ENCODE data around the gene P2RX1.

The P2RX1 gene

DNA sequence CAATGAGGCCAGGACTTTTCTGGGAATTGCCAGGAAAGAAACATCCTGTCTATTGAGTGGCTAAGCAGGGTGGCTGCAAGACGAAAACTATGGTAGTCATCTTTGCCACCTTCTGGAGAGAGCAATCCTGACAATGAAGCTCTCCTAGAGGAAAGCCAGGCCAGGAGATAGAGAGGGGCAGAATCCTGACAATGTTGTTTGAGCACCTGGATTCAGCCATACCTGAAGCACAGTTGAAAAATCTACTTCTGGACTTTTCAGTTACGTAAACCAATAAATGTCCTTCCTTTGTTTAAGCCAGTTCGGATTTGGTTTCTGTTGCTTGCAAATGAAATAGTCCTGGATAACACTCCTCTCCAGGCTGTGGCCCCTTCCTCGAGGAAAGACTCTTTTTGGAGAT, 9.4 kb downstream of the P2RX1 start:
- DNase-seq (ENCODE audit: extremely low read depth, low read depth) = no peak
- no peak overlapping the region for H3K4me3 ChIP-seq (replicated peaks; ENCODE audit: low read depth, low read length)
- TF ChIP-seq, protein P1, sequence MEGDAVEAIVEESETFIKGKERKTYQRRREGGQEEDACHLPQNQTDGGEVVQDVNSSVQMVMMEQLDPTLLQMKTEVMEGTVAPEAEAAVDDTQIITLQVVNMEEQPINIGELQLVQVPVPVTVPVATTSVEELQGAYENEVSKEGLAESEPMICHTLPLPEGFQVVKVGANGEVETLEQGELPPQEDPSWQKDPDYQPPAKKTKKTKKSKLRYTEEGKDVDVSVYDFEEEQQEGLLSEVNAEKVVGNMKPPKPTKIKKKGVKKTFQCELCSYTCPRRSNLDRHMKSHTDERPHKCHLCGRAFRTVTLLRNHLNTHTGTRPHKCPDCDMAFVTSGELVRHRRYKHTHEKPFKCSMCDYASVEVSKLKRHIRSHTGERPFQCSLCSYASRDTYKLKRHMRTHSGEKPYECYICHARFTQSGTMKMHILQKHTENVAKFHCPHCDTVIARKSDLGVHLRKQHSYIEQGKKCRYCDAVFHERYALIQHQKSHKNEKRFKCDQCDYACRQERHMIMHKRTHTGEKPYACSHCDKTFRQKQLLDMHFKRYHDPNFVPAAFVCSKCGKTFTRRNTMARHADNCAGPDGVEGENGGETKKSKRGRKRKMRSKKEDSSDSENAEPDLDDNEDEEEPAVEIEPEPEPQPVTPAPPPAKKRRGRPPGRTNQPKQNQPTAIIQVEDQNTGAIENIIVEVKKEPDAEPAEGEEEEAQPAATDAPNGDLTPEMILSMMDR (IDR thresholded peaks at IDR 0.05; ENCODE audit: low read depth, low read length, missing control alignments) = no peak

DNA sequence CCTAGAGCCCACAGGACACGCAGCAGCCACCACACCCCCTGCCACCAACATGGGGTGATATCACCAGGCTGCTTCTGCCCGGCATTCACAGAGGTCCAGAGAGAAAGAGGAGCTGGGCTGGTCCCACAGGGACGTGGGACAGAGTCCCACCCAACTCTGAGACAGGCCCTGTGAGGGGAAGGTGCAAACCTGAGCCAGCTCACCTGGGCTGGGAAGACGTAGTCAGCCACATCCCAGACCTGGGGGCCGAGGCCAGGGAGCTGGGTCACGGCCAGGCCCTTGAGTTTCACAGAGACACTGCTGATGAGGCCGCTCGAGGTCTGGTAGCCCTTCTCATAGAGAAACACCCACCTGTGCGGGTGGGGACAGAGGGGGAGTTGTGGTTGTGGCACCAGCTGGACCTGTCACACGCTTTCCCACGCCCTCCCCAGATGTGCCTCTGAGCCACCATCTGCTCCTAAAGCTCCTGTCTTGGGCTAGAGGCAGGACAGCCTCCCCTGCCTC, 11.2 kb downstream of the P2RX1 start:
- H3K4me3 ChIP-seq (replicated peaks; ENCODE audit: low read depth, low read length) = no peak overlapping the region
- DNase-seq (ENCODE audit: extremely low read depth, low read depth) = no peak
- TF ChIP-seq, protein P1 (IDR thresholded peaks at IDR 0.05; ENCODE audit: low read depth, low read length, missing control alignments) = no peak

DNA sequence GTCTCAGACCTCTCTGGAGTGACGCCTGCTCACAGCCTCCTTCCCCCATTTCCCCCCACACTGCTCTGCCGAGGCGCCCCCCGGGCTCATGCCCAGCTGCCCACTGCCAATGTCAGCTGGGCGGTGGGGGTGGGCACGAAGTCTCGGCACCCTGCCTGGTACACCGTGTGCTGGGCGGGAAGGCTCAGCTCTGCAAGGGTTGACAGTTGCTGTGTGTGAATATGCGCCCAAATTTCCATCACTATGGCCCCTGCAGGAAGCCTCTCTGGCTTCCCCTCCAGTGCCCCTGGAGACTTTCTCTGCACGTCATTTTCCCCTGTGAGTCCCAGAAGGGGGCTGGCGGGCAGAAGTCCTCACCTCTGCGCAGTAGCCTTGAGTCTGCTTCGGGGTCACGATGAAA, 11.8 kb downstream of the P2RX1 start:
- no peak for DNase-seq (ENCODE audit: extremely low read depth, low read depth)
- TF ChIP-seq, protein P1 (IDR thresholded peaks at IDR 0.05; ENCODE audit: low read depth, low read length, missing control alignments) = no peak
- no peak overlapping the region for H3K4me3 ChIP-seq (replicated peaks; ENCODE audit: low read depth, low read length)

DNA sequence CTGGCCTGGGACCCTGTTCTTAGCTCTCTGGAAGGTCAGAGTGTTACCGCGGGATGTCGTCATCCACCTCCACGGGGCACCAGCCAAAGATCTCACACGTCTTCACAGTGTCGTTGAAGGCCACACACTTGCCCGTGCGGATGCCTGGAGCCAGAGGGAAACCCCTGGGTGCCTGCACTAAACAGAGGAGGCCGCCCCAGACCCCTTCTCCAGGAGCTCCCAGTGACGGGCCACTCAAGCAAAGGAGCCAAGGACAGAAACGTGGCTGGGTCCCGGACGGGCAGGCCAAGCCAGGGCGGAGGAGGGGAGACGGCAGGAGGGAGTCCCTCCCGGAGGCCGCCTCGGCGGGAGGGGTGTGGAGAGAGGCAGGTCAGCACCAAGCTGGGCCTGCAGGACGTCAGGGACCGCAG, 12.4 kb downstream of the P2RX1 start:
- TF ChIP-seq, protein P1 (IDR thresholded peaks at IDR 0.05; ENCODE audit: low read depth, low read length, missing control alignments) = no peak
- H3K4me3 ChIP-seq (replicated peaks; ENCODE audit: low read depth, low read length) = no peak overlapping the region
- DNase-seq (ENCODE audit: extremely low read depth, low read depth) = no peak

DNA sequence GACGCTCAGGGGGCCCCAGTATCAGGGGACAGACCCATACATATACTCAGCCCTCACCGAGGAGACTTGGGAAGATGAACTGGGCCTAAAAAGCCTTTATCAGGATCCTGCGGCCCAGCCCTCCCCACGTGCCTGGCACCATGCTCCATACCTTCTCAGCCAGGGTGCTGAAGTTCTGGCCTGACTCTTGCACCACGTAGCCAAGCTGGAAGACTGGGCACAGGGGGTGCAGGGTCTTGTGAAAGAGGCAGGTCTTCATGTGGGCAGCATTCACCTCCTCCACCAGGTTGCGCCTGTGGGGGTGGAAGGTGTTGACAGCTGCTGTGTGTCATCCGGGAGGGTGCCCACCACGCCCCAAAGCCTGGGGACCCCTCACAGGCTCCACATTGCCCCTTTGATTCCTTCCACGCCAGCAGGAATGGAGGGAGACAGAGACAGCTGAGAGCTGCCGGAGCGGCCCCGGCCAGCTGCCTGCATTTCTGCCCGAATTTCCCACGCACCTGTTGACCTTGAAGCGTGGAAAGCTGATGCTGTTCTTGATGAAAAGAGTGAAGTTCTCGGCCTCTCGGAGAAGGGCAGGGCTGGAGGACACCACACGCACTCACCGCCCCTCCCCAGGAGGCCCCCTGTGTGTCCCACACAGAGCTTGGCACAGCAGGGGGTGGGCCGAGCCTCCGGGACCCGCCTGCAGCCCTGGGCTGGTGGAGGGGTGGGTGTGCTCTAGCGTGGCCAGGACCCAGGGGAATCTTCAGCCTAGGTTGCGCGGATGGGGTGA, 13.0 kb downstream of the P2RX1 start:
- no peak for DNase-seq (ENCODE audit: extremely low read depth, low read depth)
- TF ChIP-seq, protein P1 (IDR thresholded peaks at IDR 0.05; ENCODE audit: low read depth, low read length, missing control alignments) = no peak
- no peak overlapping the region for H3K4me3 ChIP-seq (replicated peaks; ENCODE audit: low read depth, low read length)

DNA sequence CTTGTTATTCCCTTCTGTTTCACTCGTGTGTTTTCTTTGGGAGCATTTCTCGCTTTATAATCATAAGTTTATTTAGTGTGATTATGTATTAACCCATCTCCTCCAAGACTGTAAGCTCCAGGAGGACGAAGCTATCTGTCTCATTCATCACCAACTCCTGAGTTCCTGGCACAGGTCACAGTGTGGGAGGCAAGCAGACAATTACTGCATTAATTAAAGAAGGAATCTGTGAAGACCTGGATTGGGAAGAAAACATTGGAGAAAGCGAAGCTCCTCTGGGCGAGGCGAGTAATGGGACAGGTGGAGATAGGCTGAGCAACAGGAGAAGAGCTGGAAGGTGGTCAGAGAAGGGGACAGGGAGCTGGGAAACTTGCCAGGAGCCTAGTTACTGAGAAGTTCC, 15.6 kb downstream of the P2RX1 start:
- no peak overlapping the region for H3K4me3 ChIP-seq (replicated peaks; ENCODE audit: low read depth, low read length)
- no peak for DNase-seq (ENCODE audit: extremely low read depth, low read depth)
- TF ChIP-seq, protein P1 (IDR thresholded peaks at IDR 0.05; ENCODE audit: low read depth, low read length, missing control alignments) = no peak
